ENCODE results near the gene AHRR.
A peak's percentile ranks its signal among the peaks of the same experiment; 100 is the strongest.

The AHRR gene

DNA sequence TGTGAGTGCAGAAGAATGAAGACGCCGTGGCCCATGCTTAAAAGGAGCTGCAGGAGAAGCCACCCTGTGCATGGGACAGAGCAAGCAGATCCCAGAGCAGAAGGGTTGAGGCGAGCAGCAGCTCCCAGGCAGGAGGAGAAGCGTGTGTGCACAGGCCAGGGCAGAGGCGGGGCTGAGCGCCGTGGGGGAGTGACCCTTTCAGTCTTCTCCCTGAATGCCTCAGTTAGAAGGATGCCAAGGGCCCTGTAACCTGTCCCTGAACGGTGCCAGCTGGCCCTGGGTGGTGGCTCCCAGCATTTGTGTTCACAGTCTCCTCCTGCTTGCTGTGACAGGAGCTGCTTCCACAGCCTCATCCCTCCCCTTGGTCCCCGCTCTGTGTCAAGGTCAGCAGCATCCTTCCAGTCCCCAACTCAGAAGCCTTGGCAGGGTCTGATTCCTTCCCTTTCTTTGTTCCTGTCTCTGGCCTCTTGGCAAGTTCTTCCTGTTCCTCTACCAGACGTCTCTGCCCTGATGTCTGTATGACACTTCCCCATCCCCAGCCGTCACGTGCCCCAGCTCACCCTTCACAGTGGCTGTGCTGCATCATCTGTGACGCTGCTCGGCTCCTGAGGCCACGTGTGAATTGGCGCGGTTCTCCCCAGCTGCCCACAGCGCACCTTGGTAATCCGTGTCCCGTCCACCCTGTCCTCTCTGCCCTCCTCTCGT lies 126.7 kb downstream of the AHRR start:
- FAIRE-seq = no peak
- no peak for DNase-seq (ENCODE audit: insufficient read length, low spot score)
- no peak for TF ChIP-seq POLR2A (IDR thresholded peaks at IDR 0.05; ENCODE audit: low read depth, low read length)

DNA sequence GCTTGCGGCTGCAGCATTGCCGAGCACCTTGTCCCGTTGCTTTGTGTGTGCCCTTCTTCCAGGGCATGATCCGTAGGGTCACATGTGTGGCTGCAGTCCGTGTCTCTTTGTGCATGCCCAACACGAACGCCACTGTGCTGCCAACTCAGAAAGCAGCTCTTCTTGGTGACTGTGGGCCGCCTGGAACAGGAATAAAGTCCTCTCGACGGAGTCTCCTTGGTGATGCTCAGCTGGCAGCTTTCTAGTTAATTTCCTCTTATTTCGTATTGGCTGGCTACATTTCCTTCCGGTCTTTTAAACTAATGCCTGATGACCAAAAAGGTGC lies 127.2 kb downstream of the AHRR start:
- no peak for DNase-seq (ENCODE audit: insufficient read length, low spot score)
- no peak for TF ChIP-seq POLR2A (IDR thresholded peaks at IDR 0.05; ENCODE audit: low read depth, low read length)
- FAIRE-seq = no peak

DNA sequence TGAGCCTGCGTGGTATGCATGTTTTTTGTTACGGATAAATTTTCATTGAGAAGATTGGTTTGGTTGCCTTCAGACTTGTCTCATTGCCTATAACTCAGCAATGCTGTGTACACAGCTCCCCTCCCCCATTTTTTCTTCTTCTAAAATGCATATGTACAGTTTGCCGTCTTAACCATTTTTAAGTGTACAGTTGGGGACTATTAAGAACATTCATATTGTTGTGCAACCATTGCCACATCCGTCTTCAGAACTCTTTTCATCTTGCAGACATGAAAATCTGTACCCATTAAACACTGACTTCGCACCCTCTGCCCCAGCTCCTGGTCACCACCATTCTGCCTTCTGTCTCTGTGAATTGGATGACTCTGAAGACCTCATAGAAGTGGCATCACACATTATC lies 127.6 kb downstream of the AHRR start:
- no peak for TF ChIP-seq POLR2A (IDR thresholded peaks at IDR 0.05; ENCODE audit: low read depth, low read length)
- DNase-seq (ENCODE audit: insufficient read length, low spot score) = no peak
- FAIRE-seq = no peak

DNA sequence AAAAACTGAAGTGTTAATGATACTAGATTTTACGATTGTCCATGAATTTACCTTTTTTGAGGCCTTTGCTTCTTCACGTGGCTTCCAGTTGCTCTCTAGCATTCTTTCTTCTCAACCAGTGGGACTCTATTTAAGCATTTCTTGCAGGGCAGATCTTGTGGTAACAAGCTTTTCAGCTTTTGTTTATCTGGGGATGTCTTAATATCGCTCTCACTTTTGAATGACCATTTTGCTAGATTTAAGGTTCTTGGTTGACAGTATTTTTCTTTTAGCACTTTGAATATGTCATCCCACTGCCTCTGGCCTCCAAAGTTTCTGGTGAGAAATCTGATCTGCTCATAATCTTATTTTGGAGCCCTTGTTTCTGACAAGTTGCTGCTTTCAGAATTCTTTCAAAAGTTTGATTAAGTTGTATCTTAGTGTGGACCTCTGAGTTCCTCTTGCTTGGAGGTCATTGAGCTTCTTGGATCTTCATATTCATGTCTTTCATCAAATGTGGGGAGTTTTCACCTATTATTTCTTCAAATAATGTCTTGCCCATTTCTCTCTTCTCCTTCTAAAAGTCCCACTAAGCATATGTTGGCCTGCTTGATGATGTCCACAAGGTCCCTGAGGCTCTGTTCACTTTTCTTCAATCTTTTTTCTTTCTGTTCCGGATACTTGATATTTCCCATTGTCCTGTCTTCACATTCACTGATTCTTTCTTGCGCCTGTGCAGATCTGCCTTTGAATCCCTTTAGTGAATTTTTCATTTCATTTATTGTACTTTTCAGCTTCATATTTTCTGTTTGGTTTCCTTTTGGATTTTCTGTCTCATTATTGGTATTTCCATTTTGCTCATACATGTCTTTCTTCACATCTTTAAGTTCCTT lies 130.3 kb downstream of the AHRR start:
- no peak for TF ChIP-seq POLR2A (IDR thresholded peaks at IDR 0.05; ENCODE audit: low read depth, low read length)
- DNase-seq (ENCODE audit: insufficient read length, low spot score) (no peak), FAIRE-seq (no peak)

DNA sequence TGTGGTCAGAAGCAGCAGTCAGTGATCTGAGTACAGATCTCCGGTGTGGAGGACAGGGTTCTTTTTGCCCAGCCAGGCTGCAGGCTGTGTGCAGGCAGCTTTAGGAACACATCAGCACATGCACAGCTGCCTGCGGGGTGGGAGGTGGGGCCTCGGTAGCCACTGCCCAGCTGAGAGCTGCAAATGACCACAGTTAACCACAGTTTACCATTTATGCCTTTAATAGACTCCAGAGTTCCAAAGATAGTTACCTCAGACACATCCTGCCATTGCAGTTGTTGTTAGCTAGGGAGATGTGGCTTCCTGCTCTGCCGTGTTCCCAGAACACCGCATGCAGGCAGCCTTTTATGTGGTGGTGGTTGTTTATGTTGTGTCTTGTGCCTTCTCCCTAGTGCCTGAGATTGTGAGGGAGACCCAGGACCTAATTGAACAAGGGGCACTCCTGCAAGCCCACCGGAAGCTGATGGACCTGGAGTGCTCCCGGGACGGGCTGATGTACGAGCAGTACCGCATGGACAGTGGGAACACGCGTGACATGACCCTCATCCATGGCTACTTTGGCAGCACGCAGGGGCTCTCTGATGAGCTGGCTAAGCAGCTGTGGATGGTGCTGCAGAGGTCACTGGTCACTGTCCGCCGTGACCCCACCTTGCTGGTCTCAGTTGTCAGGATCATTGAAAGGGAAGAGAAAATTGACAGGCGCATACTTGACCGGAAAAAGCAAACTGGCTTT lies 131.6 kb downstream of the AHRR start:
- FAIRE-seq (no peak), DNase-seq (ENCODE audit: insufficient read length, low spot score) (no peak)
- no peak for TF ChIP-seq POLR2A (IDR thresholded peaks at IDR 0.05; ENCODE audit: low read depth, low read length)

- FAIRE-seq (no peak), DNase-seq (ENCODE audit: insufficient read length, low spot score) (no peak)
- no peak for TF ChIP-seq POLR2A (IDR thresholded peaks at IDR 0.05; ENCODE audit: low read depth, low read length)
These were observed 132.4 kb downstream of the AHRR start for GRCh38 chr5:453725-454481.

- FAIRE-seq = no peak
- TF ChIP-seq POLR2A (IDR thresholded peaks at IDR 0.05; ENCODE audit: low read depth, low read length) = no peak
- DNase-seq (ENCODE audit: insufficient read length, low spot score) = no peak
These were observed 133.4 kb downstream of the AHRR start for GRCh38 chr5:454936-455335.

DNA sequence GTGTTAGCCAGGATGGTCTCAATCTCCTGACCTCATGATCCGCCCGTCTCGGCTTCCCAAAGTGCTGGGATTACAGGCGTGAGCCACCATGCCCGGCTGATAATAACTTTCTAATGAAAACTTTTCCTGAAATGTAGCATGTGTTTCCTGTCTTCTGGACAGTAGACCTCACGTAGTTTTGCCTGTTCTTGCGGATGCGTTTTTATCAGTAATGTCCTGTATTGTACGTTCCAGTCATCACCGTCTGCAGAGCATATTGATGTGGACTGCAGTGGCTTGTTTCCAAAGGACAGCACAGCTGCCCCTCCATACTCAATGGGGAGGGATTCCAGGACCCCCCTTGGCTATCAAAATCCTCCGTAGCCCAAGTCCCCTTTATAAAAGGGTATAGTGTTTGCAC lies 134.3 kb downstream of the AHRR start:
- FAIRE-seq = no peak
- DNase-seq (ENCODE audit: insufficient read length, low spot score) = no peak
- no peak for TF ChIP-seq POLR2A (IDR thresholded peaks at IDR 0.05; ENCODE audit: low read depth, low read length)

- FAIRE-seq (no peak), DNase-seq (ENCODE audit: insufficient read length, low spot score) (no peak)
These were observed 135.1 kb downstream of the AHRR start for GRCh38 chr5:456351-457194.

DNA sequence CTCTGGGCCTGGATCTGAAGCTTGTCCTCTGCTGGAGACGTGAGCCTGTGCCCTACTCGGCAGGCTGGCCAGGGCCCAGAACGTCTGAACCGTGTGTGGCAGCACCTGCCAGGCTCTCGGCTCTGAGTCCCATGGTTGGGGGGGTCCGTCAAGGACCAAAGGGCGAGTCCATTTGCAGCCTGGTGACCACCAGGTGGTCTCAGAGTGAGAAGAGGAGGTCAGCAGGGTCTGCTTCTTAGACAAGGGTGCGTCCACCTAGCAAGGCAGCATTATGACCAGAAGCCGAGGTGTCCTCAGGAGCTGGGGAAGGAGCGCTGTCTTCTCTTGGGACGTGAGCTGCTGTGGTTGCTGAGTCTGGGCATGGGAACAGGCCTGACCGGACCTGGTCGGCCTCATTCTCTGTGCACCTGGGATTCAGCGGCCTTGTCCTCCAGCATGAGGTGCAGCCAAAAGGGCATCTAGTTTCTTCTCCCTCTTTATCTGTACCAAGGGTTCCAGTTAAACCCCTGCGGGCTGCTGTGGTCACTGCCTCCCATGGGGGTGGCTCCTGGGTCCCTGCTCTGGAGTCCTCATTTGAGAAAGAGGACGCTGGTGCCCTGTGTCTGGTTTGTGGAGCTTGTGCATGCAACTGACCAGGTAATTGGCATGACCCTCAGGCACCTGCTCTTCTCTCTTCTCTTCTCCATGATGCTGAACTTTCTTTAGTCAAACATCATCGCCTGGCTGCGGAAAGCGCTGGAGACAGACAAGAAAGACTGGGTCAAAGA lies 135.9 kb downstream of the AHRR start:
- DNase-seq (ENCODE audit: insufficient read length, low spot score) = no peak
- FAIRE-seq = no peak
- TF ChIP-seq POLR2A (IDR thresholded peaks at IDR 0.05; ENCODE audit: low read depth, low read length) = no peak

More at GRCh38 chr5:456351-457194, 135.1 kb downstream of the AHRR start:
- no peak for TF ChIP-seq POLR2A (IDR thresholded peaks at IDR 0.05; ENCODE audit: low read depth, low read length)

GRCh38 chr5:458547-459353 lies 137.2 kb downstream of the AHRR start:
- no peak for FAIRE-seq
- TF ChIP-seq POLR2A (IDR thresholded peaks at IDR 0.05; ENCODE audit: low read depth, low read length) = no peak
- peak; percentile 92 for DNase-seq (ENCODE audit: insufficient read length, low spot score)
